Right renal pelvis (tissue), 4 donors: ENCODE measurements around the gene RAB40A. TPM values are rescaled to one million over a fixed set of nuclear protein-coding genes. Genes with fewer than 3 reads are reported as not detected.

Experiments
- DNase-seq, 4 donors: peaks; one replicate each; pipeline ENCODE4 v3.0.0-alpha.2; 2013; ENCODE audit warnings: low read depth in 4 of 4, low spot score in 3 of 4, missing footprints in 1 of 4
- polyA plus RNA-seq, 4 donors: library from polyadenylated mRNA; unstranded; fragments of 120-200 nt; gene quantifications; one replicate each; pipeline ENCODE4 v1.2.1, GENCODE V29; 2013; ENCODE audit not compliant: insufficient read length in 4 of 4

The RAB40A gene
- polyA plus RNA-seq, result 1 to 10 TPM; 2.4 to 3.4 (median 2.8) TPM

DNA sequence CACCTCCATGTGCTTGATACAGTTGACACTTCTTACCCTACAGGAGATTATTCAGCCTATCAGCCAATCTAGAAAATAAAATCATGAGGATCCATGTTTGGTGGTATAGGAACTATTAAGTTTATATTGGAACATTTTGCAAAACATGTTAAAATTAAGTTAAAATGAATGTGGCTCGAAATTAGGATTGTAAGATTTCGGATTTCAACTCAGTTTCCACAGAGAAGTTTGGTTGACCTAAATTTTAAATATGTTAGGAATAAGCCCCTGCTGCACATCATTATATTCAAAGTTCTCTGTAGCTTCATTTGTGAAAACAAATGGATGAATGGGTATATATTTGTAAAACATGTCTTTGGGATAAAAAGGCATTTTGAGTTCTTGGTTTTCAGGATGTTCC is at the start of gene RAB40A:
TSS of gene RAB40A (minus strand) at position 101 of the 400 bp plus-strand sequence. CDS start 18,733 bp downstream, outside the sequence.
- no peak for DNase-seq

GRCh38 chrX:103565752-103566151 is 46.5 kb upstream of the RAB40A start:
- no peak for DNase-seq

GRCh38 chrX:103565197-103565596 is 45.9 kb upstream of the RAB40A start:
- DNase-seq, result no peak

DNA sequence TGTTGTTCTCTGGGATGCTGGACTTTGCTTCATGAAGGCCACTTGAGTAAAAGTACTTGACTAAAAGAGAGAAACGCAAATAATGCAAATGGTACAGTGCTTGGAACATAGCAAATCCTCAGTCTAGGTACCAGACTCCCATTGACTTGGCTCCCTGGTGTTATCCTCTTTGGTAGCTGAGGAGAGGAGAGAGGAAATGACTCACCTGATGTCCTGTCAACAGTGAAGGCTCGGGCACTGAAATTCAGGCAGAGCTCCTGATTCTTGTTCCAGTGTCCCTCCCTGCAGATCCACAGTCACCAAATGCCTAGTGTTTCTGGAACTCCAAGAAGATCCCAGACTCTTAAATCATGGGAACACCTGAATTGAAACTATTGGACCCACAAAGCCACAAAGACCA is 43.5 kb upstream of the RAB40A start:
- no peak for DNase-seq

DNA sequence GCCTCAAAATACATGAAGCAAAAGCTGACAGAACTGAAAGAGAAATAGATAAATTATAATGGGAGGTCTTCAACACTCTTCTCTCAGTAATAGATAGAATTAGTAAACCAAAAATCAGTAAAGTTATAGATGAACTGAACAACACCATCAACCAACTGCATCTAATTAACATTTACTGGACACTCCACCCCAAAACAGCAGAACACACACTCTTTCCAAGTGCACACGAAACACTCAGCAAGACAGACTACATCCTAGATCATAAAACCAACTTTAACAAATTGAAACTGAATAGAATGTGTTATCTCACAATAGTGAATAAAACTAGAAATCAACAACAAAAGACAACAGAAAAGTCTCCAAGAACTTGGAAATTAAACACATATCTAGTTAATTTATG is 41.0 kb upstream of the RAB40A start:
- no peak for DNase-seq

GRCh38 chrX:103556963-103557612 is 37.8 kb upstream of the RAB40A start:
- DNase-seq, result no peak

GRCh38 chrX:103554687-103555424 is 35.6 kb upstream of the RAB40A start:
- peak; percentile 65 to 73 (median 71) for DNase-seq

GRCh38 chrX:103552236-103552635 is 32.9 kb upstream of the RAB40A start:
- DNase-seq, result no peak

DNA sequence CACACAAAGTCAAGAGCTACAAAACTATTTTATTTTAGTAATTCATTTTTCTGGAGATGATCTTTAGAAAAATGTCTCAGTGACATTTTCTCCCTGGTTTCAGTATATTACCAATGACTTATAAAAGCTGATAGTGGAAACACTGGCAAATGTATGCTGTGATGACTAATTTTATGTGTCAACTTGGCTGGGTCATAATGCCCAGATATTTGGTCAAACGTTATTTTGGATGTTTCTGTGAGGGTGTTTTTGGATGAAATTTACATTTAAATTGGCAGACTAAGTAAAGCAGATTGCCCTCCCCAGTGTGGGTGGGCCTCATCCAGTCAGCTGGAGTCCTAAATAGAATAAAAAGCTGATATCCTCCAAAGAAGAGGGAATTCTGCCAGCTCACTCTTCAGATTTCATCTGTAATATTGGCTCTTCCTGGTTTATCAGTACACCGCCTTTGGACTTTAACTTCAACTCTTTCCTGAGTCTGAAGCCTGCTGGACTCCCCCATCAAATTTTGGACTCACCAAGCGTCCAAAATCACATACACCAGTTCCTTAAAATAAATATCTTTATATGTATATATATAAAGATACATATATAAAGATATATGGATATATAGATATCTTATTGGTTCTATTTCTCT is 31.2 kb upstream of the RAB40A start:
- DNase-seq, result no peak

- DNase-seq, result no peak
Measured at GRCh38 chrX:103549916-103550315, 30.6 kb upstream of the RAB40A start.

DNA sequence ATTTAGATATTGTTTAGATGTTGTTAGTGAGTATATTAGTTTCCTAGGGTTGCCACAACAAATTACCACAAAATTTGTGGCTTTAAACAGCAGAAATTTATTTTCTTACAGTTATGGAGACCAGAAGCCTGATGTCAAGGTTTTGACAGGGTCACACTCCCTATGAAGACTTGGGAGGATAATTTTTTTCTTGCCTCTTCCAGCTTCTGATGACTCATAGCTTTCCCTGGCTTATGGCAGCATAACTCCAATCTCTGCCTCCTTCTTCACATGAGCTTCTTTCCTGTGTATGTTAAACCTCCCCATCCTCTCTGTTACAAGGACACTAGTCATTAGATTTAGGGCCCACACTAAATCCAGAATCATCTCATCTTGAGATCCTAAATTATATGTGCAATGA is 20.9 kb upstream of the RAB40A start:
- no peak for DNase-seq

GRCh38 chrX:103539695-103540094 is 20.4 kb upstream of the RAB40A start:
- DNase-seq, result no peak

- no peak for DNase-seq
Measured at GRCh38 chrX:103538728-103539127, 19.4 kb upstream of the RAB40A start.

- DNase-seq, result no peak
Measured at GRCh38 chrX:103537871-103538387, 18.6 kb upstream of the RAB40A start.

DNA sequence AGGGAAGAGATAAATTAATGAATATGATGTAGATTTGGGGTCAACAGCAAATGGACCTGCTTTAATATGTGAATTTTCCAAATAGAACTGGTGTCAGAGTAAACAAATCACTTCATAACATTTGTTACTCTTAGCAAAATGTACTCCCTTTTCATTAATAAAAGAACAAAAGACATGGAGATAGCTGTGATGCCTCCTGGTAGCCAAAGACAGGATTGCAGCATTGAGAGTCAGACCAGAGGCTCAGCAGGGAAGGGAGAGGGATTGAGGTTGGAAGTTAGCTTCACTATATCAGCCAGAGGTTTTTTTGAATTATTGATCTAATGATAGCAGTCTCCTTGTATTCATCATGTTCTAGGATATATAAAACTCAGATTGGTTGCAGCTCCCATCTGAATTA is 17.4 kb upstream of the RAB40A start:
- no peak for DNase-seq

GRCh38 chrX:103536071-103536470 is 16.8 kb upstream of the RAB40A start:
- DNase-seq, result no peak

- DNase-seq, result no peak
Measured at GRCh38 chrX:103535206-103535605, 15.9 kb upstream of the RAB40A start.

DNA sequence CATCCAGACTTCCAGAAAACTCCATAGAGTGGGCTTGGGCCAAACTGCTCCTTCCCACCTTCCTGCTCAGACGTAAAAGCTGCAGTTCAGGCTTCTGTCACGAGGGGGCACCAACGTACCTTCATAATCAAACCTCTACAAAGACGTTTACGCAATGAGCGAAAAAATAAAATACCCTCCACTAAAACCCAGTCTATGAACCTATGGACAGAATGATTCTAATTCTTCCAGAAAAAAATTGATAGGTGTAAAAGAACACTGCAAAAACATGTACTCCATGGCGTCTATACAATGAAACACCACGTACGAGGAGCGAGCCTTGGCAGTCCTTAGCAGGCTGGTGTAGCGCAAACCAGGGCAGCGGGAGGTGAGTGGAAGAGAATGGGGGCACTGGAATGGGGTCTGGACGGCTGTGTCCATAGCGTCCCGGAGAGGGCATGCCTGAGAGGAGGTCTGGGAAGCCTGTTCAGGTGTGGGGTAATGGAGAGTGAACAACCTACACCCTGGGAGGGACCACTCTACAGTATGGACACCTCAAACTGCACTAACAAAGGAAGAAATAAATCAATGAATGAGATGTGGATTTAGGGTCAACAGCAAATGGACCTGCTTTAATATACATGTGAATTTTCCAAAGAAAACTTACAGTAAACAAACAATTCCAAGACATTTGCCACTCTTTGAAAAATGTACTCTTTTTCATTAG is 14.4 kb upstream of the RAB40A start:
- DNase-seq, result peak; percentile 49 to 69 (median 51)

GRCh38 chrX:103531002-103531401 is 11.7 kb upstream of the RAB40A start:
- DNase-seq, result no peak

DNA sequence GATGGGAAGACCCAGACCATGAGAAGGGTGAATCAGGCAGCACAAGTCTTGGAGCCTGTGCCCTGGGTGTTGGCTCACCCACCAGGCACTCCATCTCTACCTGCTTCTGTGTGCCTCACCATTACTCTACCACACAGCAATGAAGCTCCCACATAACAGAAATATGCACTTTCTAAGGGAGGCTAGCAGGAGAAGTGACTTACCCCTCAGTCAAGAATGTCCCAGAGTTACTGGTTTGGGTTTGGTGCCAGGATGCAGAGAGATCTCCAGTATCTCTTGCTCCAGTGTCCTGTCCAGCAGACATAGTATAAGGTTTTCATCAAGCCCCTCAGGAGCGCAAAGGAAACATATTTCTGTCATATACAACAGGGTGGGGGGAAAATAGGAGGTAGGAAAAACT is 11.3 kb upstream of the RAB40A start:
- no peak for DNase-seq

DNA sequence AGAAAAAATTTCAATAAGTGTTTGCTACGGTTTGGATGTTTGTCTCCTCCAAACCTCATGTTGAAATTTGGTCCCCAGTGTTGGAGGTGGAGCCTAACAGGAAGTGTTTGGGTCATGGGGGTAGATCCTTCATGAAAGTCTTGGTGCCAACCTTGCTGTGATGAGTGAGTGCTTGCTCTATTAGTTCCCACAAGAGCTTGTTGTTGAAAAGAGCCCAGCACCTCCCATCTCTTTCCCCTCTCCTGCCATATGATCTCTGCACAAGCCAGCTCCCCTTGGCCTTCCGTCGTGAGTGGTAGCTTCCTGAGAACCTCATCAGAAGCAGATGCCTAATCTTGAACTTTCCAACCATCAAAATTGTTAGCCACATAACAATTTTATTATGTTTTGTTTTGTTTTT is 10.3 kb upstream of the RAB40A start:
- no peak for DNase-seq
